ENCODE results near the gene C1orf226.
"Not testable (repeated sequence)": the region's sequence is repeated elsewhere in the genome, so short reads cannot be mapped to it uniquely, and the experiment has no call there.

Gene C1orf226, protein sequence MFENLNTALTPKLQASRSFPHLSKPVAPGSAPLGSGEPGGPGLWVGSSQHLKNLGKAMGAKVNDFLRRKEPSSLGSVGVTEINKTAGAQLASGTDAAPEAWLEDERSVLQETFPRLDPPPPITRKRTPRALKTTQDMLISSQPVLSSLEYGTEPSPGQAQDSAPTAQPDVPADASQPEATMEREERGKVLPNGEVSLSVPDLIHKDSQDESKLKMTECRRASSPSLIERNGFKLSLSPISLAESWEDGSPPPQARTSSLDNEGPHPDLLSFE

DNA sequence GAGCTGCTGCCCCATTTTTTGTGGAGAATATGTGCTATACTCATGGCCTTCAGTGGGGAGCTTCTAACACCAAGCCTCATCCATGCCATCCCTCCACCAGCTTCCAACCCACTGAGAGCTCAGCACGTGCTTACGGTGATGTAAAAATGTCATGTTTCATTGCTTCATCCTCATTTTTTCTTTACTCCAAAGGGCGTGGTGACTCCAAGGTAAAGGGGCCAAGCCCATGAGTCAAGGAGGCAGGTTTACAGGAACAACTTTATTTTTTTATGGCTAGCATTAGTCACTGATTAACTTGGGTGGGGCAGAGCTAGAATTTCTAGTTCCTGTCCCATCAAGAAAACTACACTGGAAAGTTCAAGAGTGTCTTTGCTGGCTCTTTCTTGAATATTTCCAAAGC, at the start of gene C1orf226:
Gene C1orf226, plus strand, starts transcription at position 346 of the 400 bp plus-strand sequence. CDS start 174 bp downstream, outside the sequence.
- DNase-seq (ENCODE audit: low spot score) = no peak

DNA sequence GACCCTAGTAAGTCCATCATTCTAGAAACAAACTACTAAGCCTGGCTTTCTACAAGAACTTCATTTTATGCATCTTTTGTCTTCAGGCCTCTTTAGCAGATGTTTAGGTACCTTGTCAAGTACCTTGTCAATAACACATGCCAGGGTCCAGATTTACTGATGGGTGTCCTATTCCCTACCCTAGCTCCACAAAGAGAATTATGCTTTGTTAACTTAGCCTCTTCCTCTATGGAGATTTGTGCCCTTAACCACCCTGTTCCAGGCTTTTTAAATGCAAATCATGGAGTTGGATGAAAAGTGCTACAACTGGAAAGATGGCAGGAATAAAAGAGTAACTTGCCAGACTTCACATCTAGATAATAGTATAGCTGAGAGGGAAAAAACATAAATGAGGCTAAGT, 47.5 kb upstream of the C1orf226 start:
- no peak for DNase-seq (ENCODE audit: low spot score)

DNA sequence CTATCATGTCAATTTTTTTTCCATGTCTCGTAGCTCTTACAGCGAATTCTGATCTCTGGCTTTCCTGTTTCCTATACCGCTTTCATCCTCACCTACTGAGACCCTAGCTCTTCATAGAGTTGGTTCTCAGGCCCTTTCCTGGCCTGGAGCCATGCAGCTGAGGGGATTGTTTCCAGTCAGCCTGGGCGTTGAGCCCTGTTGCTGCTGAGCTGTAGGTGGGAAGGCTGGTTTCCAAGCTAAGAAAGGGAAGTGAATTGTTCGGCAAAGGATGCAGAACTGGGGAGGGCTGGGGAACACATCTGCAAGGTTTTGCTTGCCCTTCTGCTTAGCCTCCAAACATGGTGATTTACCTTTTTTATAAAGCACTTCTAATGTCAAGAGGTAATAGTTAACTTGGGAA, 46.4 kb upstream of the C1orf226 start:
- DNase-seq (ENCODE audit: low spot score) = no peak

DNA sequence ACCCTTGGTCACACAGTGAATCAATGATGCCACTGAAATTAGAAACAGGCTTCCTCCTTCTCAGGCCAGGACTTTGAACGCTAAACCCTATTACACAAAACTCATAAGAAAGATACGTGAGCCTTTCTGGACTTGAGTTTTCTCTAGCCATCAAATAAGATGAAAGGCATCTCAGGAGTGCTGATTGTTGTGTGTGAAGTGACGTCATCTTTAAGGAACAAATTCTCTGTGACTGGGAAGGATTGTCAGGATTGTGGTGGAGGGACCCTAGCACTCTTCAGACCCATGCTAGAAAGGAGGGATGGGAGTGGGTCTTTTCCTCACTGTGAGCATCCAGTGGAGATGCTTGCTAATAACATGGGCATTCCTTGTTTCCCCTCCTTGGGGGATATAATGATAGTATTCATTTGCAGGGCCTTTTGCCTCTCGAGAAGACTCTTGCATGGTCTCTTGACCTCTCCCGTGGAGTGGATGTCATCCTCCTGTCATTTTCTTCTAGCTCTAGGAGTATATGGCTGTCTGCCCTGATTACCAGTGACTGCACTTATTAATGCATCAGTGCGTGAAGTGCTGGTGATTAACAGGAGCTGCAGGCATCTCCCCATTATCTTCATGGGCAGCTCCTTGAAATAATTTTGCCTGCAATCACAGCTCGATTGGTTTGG, 44.8 kb upstream of the C1orf226 start:
- DNase-seq (ENCODE audit: low spot score) = no peak

DNA sequence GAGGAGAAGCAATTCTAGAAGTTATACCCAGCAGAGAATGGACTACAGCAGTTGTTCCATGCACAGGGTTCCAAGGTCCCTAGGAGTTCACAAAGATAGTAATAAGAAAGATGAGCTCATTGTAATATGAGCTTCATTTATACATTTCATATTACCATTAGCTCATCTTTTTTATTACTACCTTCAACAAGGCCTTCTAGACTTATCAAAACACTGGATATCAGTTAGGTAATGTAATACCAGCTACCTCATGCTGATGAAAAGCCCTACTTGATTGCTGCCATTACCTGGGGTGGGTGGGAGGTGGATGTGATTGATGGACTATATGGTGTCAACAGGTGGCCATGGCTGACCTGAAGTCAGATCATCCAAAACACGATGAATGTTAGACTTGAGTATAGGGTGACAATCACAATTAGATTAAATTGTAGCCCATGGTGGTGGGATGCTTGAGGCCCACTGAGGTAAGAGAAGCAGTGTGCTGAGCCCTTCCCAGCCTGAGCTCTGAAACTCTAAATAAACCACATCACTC, 39.0 kb upstream of the C1orf226 start:
- no peak for DNase-seq (ENCODE audit: low spot score)

DNA sequence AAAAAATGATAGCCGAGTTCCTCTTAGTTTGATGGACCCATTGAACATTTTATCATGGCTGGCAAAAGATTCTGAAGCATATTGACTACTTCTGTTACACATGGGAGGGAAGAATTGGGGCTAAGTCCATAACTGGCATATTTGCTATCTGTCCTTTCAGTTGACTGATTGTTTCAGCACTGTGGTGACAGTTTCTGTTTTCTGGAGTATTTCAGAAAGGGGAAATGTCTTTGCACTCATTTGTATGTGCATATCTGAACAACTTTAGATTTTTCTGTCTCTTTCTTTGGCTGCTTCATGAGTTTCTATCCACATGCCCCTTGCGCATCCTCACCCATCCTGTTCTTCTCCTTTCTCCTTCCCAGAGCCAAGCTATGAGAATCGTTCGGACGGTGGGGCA, 38.1 kb upstream of the C1orf226 start:
- DNase-seq (ENCODE audit: low spot score) = no peak

DNA sequence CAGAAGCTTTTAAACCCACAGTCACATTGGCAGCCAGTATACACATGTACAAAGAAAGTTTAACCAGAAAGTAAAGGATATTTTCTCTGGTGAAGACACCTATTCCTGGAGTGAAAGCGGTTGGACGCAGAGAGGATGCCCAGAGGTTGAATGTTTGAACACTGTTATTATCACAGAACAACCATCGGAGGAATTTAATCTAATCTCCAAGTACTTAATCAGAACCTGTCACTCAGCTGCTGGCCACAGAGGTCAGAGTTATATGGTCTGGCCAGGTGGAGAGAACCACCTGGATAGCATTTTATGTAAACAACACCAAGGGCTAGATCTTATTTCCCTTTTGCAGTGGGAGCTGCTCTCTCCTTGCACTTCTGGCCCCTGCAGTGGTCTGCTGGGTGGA, 34.2 kb upstream of the C1orf226 start:
- DNase-seq (ENCODE audit: low spot score) = no peak

DNA sequence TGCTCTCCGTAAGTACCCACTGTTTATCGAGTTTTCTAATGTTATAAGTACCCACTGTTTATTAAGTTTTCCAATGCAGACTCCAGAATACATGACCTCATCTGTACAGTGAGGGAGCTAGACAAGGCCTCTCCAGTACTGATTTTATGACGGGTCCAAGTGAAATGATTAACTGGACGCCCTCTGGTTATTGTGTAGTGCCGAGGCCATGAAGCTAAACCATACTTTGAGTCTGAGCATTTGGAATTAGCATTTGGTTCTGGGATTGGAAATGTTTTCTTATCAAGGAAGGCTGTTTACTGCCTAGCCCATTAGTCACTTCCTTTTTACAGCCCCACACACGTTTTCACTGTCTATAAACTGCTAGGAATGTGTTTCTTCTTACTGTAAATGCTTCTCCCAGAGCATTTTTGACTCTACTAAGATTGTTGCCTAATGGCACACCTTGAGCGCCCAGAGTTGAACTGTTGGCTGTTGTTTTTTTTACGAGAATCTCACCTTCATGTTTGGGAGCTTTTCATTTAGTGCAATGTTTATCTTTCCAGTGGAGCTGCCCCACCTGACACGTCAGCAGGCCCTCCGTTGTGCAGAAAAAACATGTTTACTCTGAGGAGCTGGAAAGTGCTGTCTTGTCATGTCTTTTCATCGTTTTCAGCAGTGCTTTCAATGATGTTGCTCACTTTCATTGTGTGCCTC, 31.7 kb upstream of the C1orf226 start:
- no peak for DNase-seq (ENCODE audit: low spot score)

DNA sequence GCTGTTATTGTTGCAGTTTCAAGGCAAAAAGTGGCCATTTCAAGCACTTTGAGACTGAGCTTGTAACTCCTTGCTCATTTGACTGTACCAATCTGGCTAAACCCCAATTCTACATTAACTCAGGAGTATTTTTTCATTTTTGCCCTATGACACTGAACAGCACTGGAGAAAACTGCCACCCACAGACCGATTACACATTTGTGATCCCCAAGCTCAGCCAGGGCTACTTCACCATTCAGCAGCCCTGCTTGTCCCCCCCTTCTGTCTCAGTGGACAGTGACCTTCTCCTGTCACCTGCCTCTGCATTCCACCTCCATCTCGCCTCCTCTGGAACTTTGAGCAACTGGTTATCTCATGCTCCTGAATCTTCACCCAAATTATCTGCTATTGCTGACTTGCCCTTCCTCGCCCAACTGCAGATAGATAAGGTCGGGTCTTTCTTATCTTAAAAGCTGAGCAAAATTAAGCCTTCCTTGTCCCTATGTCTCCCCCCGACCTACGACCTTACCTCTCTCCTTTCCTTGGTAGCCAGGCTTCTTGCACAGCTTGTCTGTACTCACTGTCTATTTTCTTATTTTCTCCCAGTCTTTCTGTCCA, 30.2 kb upstream of the C1orf226 start:
- no peak for DNase-seq (ENCODE audit: low spot score)

DNA sequence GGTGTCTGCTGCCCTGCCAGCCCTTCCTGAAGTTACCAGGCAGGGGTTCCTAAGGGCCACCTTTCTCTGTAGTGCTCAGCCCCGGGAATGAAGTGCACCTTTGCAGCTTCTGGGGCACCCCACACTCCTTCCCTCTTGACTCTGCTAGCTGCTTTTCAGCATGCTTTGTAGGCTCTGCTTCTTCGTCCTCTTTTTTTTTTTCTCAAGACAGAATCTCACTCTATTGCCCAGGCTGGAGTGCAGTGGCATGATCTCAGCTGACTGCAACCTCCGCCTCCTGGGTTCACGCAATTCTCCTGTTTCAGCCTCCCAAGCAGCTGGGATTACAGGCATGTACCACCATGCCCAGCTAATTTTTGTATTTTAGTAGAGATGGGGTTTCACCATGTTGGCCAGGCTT, 29.7 kb upstream of the C1orf226 start:
- not testable (repeated sequence) for DNase-seq (ENCODE audit: low spot score)

DNA sequence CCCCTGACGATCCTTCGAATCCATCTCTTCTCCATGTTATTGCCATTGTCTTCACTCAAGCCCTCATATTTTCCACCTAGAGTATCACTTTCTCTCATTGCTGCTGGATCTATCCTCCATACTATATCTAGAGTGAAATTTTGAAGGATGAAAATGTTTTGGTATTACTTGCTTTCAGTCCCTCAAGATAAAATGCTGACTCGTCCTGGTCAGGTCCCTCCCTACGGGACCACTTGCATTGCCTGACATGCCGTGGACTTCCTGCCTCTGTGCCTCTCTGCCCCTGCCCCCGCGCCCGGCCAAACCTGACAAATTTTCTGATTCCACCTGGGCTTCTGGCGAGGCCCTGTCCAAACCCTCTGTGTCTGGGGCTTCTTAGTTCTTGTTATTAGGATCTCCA, 28.4 kb upstream of the C1orf226 start:
- DNase-seq (ENCODE audit: low spot score) = no peak

DNA sequence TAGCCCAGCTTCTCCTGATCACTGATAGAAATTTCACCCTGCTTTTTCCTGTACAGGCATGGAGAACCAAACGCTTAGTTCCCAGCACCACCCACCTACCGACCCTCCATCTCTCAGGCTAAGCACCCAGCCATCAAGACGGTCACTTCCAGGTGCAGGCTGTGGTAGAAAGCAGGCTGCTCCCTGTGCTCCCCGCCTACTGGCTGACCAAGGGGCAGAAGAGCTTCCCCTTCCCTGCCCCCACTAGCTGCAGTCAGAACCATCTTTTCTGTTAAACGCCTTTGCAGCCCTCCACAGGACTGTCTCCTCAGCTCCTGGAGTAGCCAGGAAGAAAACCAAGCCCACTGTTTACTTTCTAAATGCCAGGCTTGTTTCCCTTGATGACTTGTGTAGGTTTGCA, 27.8 kb upstream of the C1orf226 start:
- no peak for DNase-seq (ENCODE audit: low spot score)

DNA sequence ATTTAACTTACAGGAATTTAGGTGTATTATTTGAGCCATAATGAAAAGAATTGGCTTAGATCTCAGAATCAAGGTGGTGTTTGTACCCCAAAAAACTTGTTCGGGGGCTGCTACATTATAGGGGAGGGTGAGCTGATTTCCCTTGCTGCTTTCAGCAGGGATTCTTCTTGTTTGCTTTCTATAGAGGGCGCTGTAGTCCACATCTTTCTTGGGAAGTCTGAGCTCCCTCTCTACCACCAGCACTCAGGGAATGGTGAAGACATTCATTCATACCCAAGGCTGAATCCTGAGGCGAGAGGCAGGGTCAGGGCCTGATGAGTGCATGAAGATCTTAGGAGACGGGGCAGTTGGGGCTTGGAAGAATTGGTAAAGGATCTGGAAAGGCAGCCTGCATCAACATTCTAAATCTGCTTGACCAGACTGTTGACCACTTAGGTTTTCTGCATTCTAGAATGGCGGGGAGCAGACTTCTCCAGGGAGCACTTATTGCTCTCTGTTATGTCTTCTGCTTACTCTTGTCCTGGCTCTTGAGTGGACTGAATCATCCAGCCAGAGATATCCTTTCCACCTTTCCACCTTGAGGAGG, 23.8 kb upstream of the C1orf226 start:
- DNase-seq (ENCODE audit: low spot score) = peak; percentile 19

DNA sequence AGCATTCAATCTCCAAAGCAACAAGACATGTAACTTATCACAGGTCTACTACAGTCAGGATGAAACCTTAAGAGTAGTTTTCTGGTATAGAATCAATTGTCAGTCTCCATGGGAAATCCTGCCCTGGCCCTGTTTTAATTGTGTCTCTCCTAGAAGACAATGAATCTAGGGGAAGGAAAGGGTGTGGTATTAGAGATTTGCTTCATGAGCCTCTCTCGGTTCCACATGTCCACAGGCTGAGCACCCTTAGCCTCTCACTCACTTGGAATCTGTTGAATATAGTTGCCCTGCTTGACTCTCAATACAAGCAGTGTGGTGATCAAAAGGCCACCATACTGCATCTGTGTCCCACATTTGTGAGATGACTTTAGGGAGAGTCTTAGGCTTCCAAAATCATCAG, 22.6 kb upstream of the C1orf226 start:
- no peak for DNase-seq (ENCODE audit: low spot score)

DNA sequence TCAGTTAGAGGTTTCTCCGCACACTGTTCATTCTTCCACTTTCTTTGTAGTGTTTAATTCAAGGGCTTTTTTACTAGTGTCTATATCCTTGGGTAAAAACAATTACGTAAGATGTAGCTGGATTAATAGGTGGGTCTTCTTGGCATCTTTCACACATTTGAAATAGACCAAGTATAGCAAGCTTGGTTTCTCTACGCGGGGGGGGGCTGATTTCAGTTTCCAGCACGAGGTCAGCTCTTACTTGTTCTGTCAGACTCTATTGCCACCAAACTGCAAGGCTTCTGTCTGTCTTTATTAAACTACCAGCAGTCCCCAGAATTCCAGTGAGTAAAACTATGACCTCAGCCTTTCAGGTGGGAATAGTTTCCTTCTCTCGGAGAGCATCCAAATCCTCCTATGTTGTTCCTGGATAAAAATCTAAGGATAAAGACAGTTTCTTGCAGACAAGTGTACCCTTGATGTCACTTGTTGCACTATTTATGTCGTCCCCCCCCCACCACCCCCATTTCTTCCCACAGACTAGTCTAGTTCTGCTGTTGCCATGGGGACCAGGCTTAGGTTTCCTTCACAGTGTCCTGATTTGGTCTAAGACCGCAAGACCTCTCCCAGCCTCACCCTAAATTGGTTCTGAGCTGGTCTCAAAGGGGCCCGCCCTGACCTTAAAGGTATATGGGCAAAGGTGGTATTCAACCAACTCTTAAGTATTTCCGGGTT, 21.8 kb upstream of the C1orf226 start:
- DNase-seq (ENCODE audit: low spot score) = no peak

DNA sequence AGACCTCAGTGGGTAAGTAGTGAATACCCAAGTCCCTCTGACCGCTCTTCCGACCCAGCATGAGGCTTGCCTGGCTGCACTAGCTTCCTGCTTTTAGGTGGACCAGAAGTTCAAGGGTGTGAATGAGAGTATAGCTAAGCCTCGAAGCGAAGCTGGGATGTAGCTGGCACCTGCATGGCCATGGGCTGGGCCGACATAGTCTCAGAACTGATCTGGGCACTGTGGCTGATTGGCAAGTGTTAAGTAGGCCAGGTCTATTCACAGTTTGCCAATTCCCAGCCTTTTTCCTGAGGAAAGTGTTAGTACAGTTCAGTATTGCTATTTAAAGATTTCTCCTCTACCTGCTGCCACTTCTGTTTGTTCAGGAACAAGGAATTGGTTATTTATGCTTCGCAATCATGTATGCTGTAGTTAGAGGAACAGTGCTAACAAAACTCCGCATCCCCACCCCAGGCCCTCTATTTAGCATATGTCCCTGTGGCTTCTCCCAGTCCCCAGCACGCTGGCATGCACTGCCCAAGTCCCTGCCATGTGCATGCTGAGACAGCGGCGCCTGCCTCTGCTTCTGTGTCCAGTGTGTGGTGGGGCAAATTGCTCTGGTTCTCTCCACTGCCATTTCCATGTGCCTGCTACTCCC, 21.2 kb upstream of the C1orf226 start:
- DNase-seq (ENCODE audit: low spot score) = no peak

DNA sequence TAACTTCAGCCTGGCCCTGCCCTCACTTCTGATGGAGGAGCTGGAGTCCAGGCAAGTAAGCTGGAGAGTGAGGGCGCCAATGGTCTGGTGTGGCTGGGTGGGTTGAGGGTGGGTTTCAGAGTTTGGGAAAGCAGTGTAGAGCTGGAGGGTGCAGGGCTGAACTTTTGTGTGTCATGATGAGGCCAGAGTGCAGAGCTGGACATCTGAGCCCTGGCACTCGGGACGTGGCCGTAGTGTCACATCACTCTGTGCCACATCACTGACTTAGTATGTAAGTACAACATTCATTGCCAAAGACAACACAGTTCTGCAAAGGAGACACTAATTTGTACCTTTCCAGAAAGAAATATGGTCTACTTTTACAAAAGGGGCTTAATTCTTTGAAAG, 20.7 kb upstream of the C1orf226 start:
- no peak for DNase-seq (ENCODE audit: low spot score)

DNA sequence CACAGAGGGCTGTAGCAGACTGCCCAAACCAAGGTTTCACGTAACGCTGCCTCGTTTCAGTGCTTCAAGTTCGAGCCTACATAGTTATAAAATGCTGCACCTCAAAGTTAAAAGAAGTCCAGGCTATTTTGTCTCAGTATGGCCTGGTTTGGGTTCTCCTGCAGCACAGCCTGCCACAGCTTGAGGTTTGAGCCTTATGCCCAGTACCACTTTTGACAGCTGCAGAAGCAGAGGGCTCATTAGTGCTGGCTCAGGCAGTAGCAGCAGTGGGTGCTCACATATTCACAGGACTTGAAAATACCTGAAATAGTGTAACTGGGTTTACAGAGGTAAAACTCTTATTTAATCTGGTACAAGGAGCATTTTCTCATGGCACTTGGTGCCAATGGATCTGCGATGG, 20.2 kb upstream of the C1orf226 start:
- DNase-seq (ENCODE audit: low spot score) = no peak

DNA sequence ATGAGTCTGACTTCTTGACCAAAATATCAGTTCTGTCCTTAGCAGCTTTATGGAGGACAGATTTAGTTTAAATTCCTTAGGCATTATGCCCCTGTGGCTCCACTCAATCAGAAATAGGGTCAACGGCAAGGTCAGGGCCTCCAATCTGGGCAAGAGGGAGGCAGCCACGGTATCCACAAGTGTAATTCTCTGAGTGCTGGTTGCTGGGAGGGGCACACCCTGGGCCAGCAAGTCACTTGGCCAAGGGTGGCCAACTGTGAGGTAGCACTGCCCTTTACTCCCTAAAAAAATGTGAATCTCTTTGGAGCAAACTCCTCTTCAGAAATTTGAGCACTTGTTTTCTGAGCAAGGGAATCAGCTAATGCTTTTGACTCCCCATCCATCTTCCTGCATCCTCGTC, 17.7 kb upstream of the C1orf226 start:
- no peak for DNase-seq (ENCODE audit: low spot score)

DNA sequence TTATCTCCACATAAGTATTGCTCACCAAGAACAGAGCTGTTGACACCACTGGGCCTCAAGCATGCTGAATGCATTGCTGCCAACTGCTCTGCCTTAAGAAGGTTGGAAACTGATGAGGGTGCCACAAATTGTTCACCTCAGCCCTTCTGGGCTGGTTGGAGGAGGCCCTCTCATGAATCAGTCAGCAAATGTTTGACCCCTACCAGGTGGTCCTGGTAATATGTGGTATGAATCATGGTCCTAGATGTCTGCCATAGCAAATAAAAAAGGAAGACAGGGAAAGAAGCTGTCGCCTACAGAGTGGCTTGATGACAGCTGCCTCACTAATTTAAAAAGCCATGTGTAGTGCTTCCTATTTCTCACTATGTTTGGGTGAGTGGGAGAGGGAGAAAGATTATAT, 17.0 kb upstream of the C1orf226 start:
- DNase-seq (ENCODE audit: low spot score) = no peak
